ENCODE data around the gene RASAL2. TPM values are rescaled to one million over a fixed set of nuclear protein-coding genes. Genes with fewer than 3 reads are reported as not detected.

Gene RASAL2
- total RNA-seq, 8 experiments from 2014 or later, result 8.0 to 36.6 (median 23.7) TPM

GRCh38 chr1:178411756-178412399, 318.0 kb downstream of the RASAL2 start:
- in situ Hi-C loops (cut with MboI; ENCODE audit: low pct_unique_long_range_greater_than_20kb in 2 of 9, low sequenced_read_pairs in 9 of 9, unreplicated experiment in 9 of 9), result no loop called here
- no peak overlapping the region for H3K4me3 ChIP-seq
- peaks cover 0 to 3% of the 10 kb centered on the region in 2 donors for H3K4me1 ChIP-seq (replicated peaks in 1 of 2)
- no peak for ATAC-seq (replicated peaks in 6 of 8)
- WGBS, 10 experiments, result 83 to 100% (median 96%) methylated on average over 1 to 7 of the region's 7 CpGs; no CpG with 5 or more reads in 1 of the 10 experiments
- no peak overlapping the region for H3K27ac ChIP-seq

DNA sequence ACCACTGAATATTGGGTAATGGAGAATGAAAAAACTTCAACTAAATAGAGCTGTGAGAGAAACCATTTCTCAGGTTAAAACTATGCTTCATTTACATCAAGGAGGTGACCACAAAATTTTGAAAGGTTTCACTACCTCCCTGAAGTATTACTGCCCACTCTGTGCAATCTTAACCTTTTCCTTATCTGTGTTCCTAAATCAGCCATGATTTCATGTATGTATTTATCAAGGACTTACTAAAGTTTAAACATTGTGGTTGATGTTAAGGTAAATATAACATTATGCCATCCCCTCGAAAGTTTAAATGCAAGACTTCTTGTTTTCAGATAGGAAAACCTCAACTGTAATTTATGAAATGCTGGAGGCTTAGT, 318.5 kb downstream of the RASAL2 start:
- in situ Hi-C loops (cut with MboI; ENCODE audit: low pct_unique_long_range_greater_than_20kb in 2 of 9, low sequenced_read_pairs in 9 of 9, unreplicated experiment in 9 of 9), result no loop called here
- ATAC-seq (replicated peaks in 6 of 8), result no peak

DNA sequence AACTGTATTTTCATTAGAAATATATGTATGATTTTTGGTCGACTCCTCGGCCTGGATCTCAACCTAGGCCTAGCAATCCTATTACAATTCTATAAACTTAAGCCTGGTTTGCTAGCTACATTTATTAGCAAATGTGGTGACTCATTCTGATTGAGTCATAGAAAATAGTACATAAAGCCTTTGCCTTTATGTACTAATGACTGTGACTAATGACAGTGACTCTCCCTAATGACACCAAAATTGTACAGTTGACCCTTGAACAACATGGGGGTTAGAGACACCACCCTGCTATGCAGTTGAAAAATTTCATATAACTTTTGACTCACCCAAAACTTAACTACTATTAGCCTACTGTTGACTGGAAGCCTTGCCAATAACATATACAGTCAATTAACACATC, 324.0 kb downstream of the RASAL2 start:
- ATAC-seq (replicated peaks in 6 of 8), result peak in 5 of 8 experiments; percentile 51 to 81 (median 65)
- Histone ChIP-seq H3K27ac (no peak overlapping the region), H3K4me3 (no peak overlapping the region), H3K4me1 (replicated peaks in 1 of 2) (no peaks in the 10 kb centered on the region)
- WGBS, 10 experiments, result 20 to 100% (median 76%) methylated on average over 1 to 2 of the region's 2 CpGs
- in situ Hi-C loops (cut with MboI; ENCODE audit: low pct_unique_long_range_greater_than_20kb in 2 of 9, low sequenced_read_pairs in 9 of 9, unreplicated experiment in 9 of 9), result no loop called here

More for the DNA sequence above, 318.5 kb downstream of the RASAL2 start:
- peaks cover 0 to 3% of the 10 kb centered on the region in 2 donors for H3K4me1 ChIP-seq (replicated peaks in 1 of 2)
- H3K4me3 ChIP-seq, result no peak overlapping the region
- H3K27ac ChIP-seq, result no peak overlapping the region
- 55 to 100% (median 88%) methylated on average over 1 of the region's 1 CpG; no CpG with 5 or more reads in 2 of the 10 experiments for WGBS, 10 experiments

- in situ Hi-C loops (cut with MboI; ENCODE audit: low pct_unique_long_range_greater_than_20kb in 2 of 9, low sequenced_read_pairs in 9 of 9, unreplicated experiment in 9 of 9), result no loop called here
- H3K4me3 ChIP-seq, result no peak overlapping the region
- no peak for ATAC-seq (replicated peaks in 6 of 8)
- 86 to 100% (median 92%) methylated on average over 1 of the region's 1 CpG; no CpG with 5 or more reads in 4 of the 10 experiments for WGBS, 10 experiments
- H3K27ac ChIP-seq, result no peak overlapping the region
- H3K4me1 ChIP-seq (replicated peaks in 1 of 2), result no peaks in the 10 kb centered on the region
Observed at GRCh38 chr1:178418284-178418955, 324.5 kb downstream of the RASAL2 start.

DNA sequence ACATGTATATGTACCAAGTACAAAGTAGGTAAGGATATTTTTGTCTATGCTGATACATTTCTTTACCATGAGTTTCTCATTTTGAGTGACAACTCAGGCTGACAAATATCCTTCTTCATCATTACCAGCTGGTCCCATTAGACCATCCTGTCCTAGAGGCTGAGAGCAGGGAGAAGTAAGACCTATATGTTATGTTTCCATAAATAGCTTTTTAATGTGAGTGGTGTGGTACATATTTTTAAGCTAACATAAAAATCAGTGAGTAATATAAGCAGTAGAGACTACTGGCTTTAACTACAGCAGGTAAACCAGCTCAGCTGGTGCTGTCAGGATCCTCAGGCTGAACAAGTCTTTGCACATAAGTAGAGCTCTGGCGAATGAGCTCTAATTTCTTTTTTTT, 340.5 kb downstream of the RASAL2 start:
- no peak overlapping the region for H3K27ac ChIP-seq
- 64 to 100% (median 88%) methylated on average over 1 of the region's 1 CpG; no CpG with 5 or more reads in 2 of the 10 experiments for WGBS, 10 experiments
- no peak overlapping the region for H3K4me3 ChIP-seq
- H3K4me1 ChIP-seq (replicated peaks in 1 of 2), result peaks cover 0 to 6% of the 10 kb centered on the region in 2 donors
- ATAC-seq (replicated peaks in 6 of 8), result no peak
- in situ Hi-C loops (cut with MboI; ENCODE audit: low pct_unique_long_range_greater_than_20kb in 2 of 9, low sequenced_read_pairs in 9 of 9, unreplicated experiment in 9 of 9), result no loop called here

GRCh38 chr1:178434899-178435435, 341.1 kb downstream of the RASAL2 start:
- no peak for ATAC-seq (replicated peaks in 6 of 8)
- Histone ChIP-seq H3K4me1 (replicated peaks in 1 of 2) (peaks cover 0 to 6% of the 10 kb centered on the region in 2 donors), H3K27ac (no peak overlapping the region), H3K4me3 (no peak overlapping the region)
- in situ Hi-C loops (cut with MboI; ENCODE audit: low pct_unique_long_range_greater_than_20kb in 2 of 9, low sequenced_read_pairs in 9 of 9, unreplicated experiment in 9 of 9), result no loop called here

- Histone ChIP-seq H3K4me3 (no peak overlapping the region), H3K4me1 (replicated peaks in 1 of 2) (peaks cover 0 to 6% of the 10 kb centered on the region in 2 donors), H3K27ac (no peak overlapping the region)
- WGBS, 10 experiments, result 64 to 100% (median 100%) methylated on average over 1 to 2 of the region's 2 CpGs; no CpG with 5 or more reads in 1 of the 10 experiments
- no peak for ATAC-seq (replicated peaks in 6 of 8)
- in situ Hi-C loops (cut with MboI; ENCODE audit: low pct_unique_long_range_greater_than_20kb in 2 of 9, low sequenced_read_pairs in 9 of 9, unreplicated experiment in 9 of 9), result no loop called here
Observed at GRCh38 chr1:178436899-178437298, 343.0 kb downstream of the RASAL2 start.

- H3K4me1 ChIP-seq (replicated peaks in 1 of 2), result peaks cover 0 to 6% of the 10 kb centered on the region in 2 donors
- no peak overlapping the region for H3K4me3 ChIP-seq
- peak in 5 of 8 experiments; percentile 35 to 85 (median 43) for ATAC-seq (replicated peaks in 6 of 8)
- in situ Hi-C loops (cut with MboI; ENCODE audit: low pct_unique_long_range_greater_than_20kb in 2 of 9, low sequenced_read_pairs in 9 of 9, unreplicated experiment in 9 of 9), result no loop called here
- WGBS, 10 experiments, result 12 to 100% (median 37%) methylated on average over 1 to 2 of the region's 2 CpGs; no CpG with 5 or more reads in 2 of the 10 experiments
- H3K27ac ChIP-seq, result peak overlapping the region in 1 of 2 donors; percentile 5
Observed at GRCh38 chr1:178438432-178438831, 344.5 kb downstream of the RASAL2 start.

GRCh38 chr1:178442925-178443324, 349.0 kb downstream of the RASAL2 start:
- ATAC-seq (replicated peaks in 6 of 8), result no peak
- H3K4me3 ChIP-seq, result no peak overlapping the region
- WGBS, 10 experiments, result 80 to 100% (median 94%) methylated on average over 1 to 3 of the region's 3 CpGs; no CpG with 5 or more reads in 3 of the 10 experiments
- no peak overlapping the region for H3K27ac ChIP-seq
- peaks cover 2 to 6% of the 10 kb centered on the region in 2 donors for H3K4me1 ChIP-seq (replicated peaks in 1 of 2)
- in situ Hi-C loops (cut with MboI; ENCODE audit: low pct_unique_long_range_greater_than_20kb in 2 of 9, low sequenced_read_pairs in 9 of 9, unreplicated experiment in 9 of 9), result no loop called here

- in situ Hi-C loops (cut with MboI; ENCODE audit: low pct_unique_long_range_greater_than_20kb in 2 of 9, low sequenced_read_pairs in 9 of 9, unreplicated experiment in 9 of 9), result no loop called here
- Histone ChIP-seq H3K27ac (no peak overlapping the region), H3K4me3 (no peak overlapping the region), H3K4me1 (replicated peaks in 1 of 2) (peaks cover 0 to 11% of the 10 kb centered on the region in 2 donors)
- WGBS, 10 experiments, result 91 to 100% (median 95%) methylated on average over 1 to 6 of the region's 6 CpGs
- no peak for ATAC-seq (replicated peaks in 6 of 8)
Observed at GRCh38 chr1:178450871-178451270, 357.0 kb downstream of the RASAL2 start.

DNA sequence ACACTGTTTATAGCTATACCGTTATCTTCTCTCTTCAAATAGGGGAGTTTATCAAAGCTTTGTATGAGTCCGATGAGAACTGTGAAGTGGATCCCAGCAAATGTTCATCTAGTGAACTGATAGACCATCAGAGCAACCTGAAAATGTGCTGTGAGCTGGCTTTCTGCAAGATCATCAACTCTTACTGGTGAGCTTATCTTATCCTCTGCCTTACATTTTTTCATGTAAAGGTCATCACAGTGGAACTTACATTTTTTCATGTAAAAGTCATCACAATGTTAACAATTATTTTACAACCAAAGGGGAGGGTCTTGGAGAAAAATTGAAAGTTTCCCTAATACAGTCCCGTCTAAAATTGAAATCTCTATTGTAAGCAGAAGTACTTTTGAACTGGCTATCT, 357.6 kb downstream of the RASAL2 start:
- WGBS, 10 experiments, result 58 to 100% (median 78%) methylated on average over 1 to 3 of the region's 3 CpGs; no CpG with 5 or more reads in 1 of the 10 experiments
- Histone ChIP-seq H3K4me3 (no peak overlapping the region), H3K27ac (no peak overlapping the region), H3K4me1 (replicated peaks in 1 of 2) (peaks cover 0 to 11% of the 10 kb centered on the region in 2 donors)
- ATAC-seq (replicated peaks in 6 of 8), result no peak
- in situ Hi-C loops (cut with MboI; ENCODE audit: low pct_unique_long_range_greater_than_20kb in 2 of 9, low sequenced_read_pairs in 9 of 9, unreplicated experiment in 9 of 9), result no loop called here

DNA sequence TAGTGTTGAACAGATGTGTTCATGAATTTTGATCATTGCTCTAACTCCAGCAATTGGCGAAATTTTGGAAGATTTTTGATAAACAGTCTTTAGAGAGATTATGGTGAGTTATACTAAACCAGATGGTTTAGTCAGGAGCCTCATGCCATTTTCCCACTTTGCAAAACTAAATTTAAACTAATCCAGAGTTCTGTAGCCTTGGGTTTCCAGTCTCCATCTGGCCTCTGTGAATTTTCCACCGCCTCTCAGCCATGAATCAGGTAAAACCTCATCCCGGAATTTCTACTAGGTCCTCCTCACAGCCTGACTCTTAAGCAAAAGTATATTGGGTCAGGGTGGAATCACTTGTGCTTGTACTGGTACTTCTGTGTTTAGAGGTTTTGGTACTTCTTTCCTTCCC, 358.1 kb downstream of the RASAL2 start:
- Histone ChIP-seq H3K4me1 (replicated peaks in 1 of 2) (peaks cover 0 to 11% of the 10 kb centered on the region in 2 donors), H3K4me3 (no peak overlapping the region), H3K27ac (no peak overlapping the region)
- 67 to 100% (median 100%) methylated on average over 1 to 3 of the region's 3 CpGs; no CpG with 5 or more reads in 1 of the 10 experiments for whole genome bisulfite sequencing, 10 experiments
- no peak for ATAC-seq (replicated peaks in 6 of 8)
- in situ Hi-C loops (cut with MboI; ENCODE audit: low pct_unique_long_range_greater_than_20kb in 2 of 9, low sequenced_read_pairs in 9 of 9, unreplicated experiment in 9 of 9), result no loop called here

GRCh38 chr1:178456472-178456871, 362.6 kb downstream of the RASAL2 start:
- in situ Hi-C loops (cut with MboI; ENCODE audit: low pct_unique_long_range_greater_than_20kb in 2 of 9, low sequenced_read_pairs in 9 of 9, unreplicated experiment in 9 of 9), result no loop called here
- no peak overlapping the region for H3K27ac ChIP-seq
- no peak overlapping the region for H3K4me3 ChIP-seq
- ATAC-seq (replicated peaks in 6 of 8), result no peak
- 90 to 100% (median 93%) methylated on average over 1 to 13 of the region's 13 CpGs for WGBS, 10 experiments
- peaks cover 0 to 5% of the 10 kb centered on the region in 2 donors for H3K4me1 ChIP-seq (replicated peaks in 1 of 2)

Data from motor neuron (in vitro differentiated cells).